ENCODE measurements around the gene ARPC2. TPM values are rescaled to one million over a fixed set of nuclear protein-coding genes. Genes with fewer than 3 reads are reported as not detected.

ARPC2 gene
- total and polyA plus RNA-seq, 10 of the 15 experiments (the other 5 are each of a cell fraction or from before 2014, with no cell fraction given) = 440 to 980 (median 709) TPM

GRCh38 chr2:218244665-218245064, 27.7 kb downstream of the ARPC2 start:
- no peak for FAIRE-seq
- no peak overlapping the region for H3K4me3 ChIP-seq
- TF ChIP-seq ZBED1 (IDR thresholded peaks at IDR 0.05; ENCODE audit: borderline replicate concordance) = no peak
- TF ChIP-seq EGR1 (IDR thresholded peaks at IDR 0.05; ENCODE audit: borderline replicate concordance in 1 of 2, low read depth in 2 of 2, low read length in 2 of 2) = no peak
- TF ChIP-seq IRF3 (IDR thresholded peaks at IDR 0.05) = no peak
- no peak for TF ChIP-seq ZNF384 (IDR thresholded peaks at IDR 0.05; ENCODE audit: borderline replicate concordance, low read depth, low read length)
- TF ChIP-seq POLR2A (IDR thresholded peaks at IDR 0.05; ENCODE audit: low read depth, low read length) = peak; percentile 38
- TF ChIP-seq SREBF2 (IDR thresholded peaks at IDR 0.05; ENCODE audit: low read length) = no peak
- in situ Hi-C loops (cut with MboI) (no loop called here), intact Hi-C loops (cut with micrococcal nuclease; ENCODE audit: unreplicated experiment) (loop anchor here (5.0 kb wide), 1 partner anchor 57 kb away; no protein-coding TSS in a partner anchor)
- peaks cover 38 to 67% of the 10 kb centered on the region in 2 experiments for H3K36me3 ChIP-seq (ENCODE audit: control insufficient read depth in 2 of 2, insufficient read depth in 2 of 2, low read length in 1 of 2)
- RAD21 ChIA-PET (ENCODE audit: unreplicated experiment) = interaction anchor here (0.5 kb wide), 1 partner anchor 1003 kb away, joined by 3 read pairs; no protein-coding TSS in a partner anchor
- no peaks in the 10 kb centered on the region; the same call in 1 of the 2 replicates for H4K20me1 ChIP-seq (ENCODE audit: control insufficient read depth, insufficient read depth)
- SMC1A ChIA-PET (ENCODE audit: uncharacterized antibody, unreplicated experiment) = interaction anchor here (1.5 kb wide), 1 partner anchor 10 kb away, joined by 4 read pairs; no protein-coding TSS in a partner anchor
- ATAC-seq = no peak
- H3K79me2 ChIP-seq (ENCODE audit: control insufficient read depth, insufficient read depth, low read length) = no peaks in the 10 kb centered on the region
- no peaks in the 10 kb centered on the region for H3K27me3 ChIP-seq (replicated peaks in 1 of 2; ENCODE audit: control insufficient read depth in 2 of 2, insufficient read depth in 2 of 2, low read length in 1 of 2)
- CTCF ChIA-PET = interaction anchor here (2.1 kb wide), 1 partner anchor 13 kb away, joined by 10 read pairs; no protein-coding TSS in a partner anchor
- BruUV-seq (replicated peaks) = no TSS peak
- H3K9ac ChIP-seq (ENCODE audit: control insufficient read depth, insufficient read depth, low read length) = no peak overlapping the region
- no peaks in the 10 kb centered on the region for H3K4me1 ChIP-seq (ENCODE audit: control insufficient read depth, insufficient read depth, low read length)
- H3K27ac ChIP-seq (ENCODE audit: control insufficient read depth, insufficient read depth) = no peak overlapping the region
- POLR2A ChIA-PET = interaction anchor here (1.4 to 1.7 kb wide), 2 partner anchors 8 to 28 kb away, joined by 3 to 4 read pairs; partner anchors contain the start of gene ARPC2
- no peak overlapping the region for H2AFZ ChIP-seq (ENCODE audit: control insufficient read depth, low read depth, low read length)
- 94% methylated on average over 2 of the region's 2 CpGs for WGBS (ENCODE audit: insufficient coverage, insufficient replicate concordance, low lambda C conversion rate, missing lambda C conversion rate)
- H3K9me3 ChIP-seq (replicated peaks; ENCODE audit: control insufficient read depth, insufficient read depth, low read length) = no peaks in the 10 kb centered on the region
- no peak overlapping the region for H3K4me2 ChIP-seq (ENCODE audit: control insufficient read depth, insufficient read depth)
- no peak for DNase-seq (ENCODE audit: low read depth, low spot score)

- Histone ChIP-seq H3K9ac (ENCODE audit: control insufficient read depth, insufficient read depth, low read length) (no peak overlapping the region), H3K4me2 (ENCODE audit: control insufficient read depth, insufficient read depth) (no peak overlapping the region), H2AFZ (ENCODE audit: control insufficient read depth, low read depth, low read length) (no peak overlapping the region), H3K27me3 (replicated peaks in 1 of 2; ENCODE audit: control insufficient read depth in 2 of 2, insufficient read depth in 2 of 2, low read length in 1 of 2) (no peaks in the 10 kb centered on the region), H3K4me3 (no peak overlapping the region), H3K36me3 (ENCODE audit: control insufficient read depth in 2 of 2, insufficient read depth in 2 of 2, low read length in 1 of 2) (peaks cover 42 to 70% of the 10 kb centered on the region in 2 experiments), H3K9me3 (replicated peaks; ENCODE audit: control insufficient read depth, insufficient read depth, low read length) (no peaks in the 10 kb centered on the region), H3K79me2 (ENCODE audit: control insufficient read depth, insufficient read depth, low read length) (no peaks in the 10 kb centered on the region), H3K4me1 (ENCODE audit: control insufficient read depth, insufficient read depth, low read length) (no peaks in the 10 kb centered on the region), H3K27ac (ENCODE audit: control insufficient read depth, insufficient read depth) (no peak overlapping the region), H4K20me1 (ENCODE audit: control insufficient read depth, insufficient read depth) (no peaks in the 10 kb centered on the region; the same call in 1 of the 2 replicates)
- intact Hi-C loops (cut with micrococcal nuclease; ENCODE audit: unreplicated experiment) (no loop called here), in situ Hi-C loops (cut with MboI) (no loop called here)
- no TSS peak for BruUV-seq (replicated peaks)
- ChIA-PET RAD21 (ENCODE audit: unreplicated experiment) (no interaction called here), POLR2A (interaction anchor here (0.6 to 1.7 kb wide), 3 partner anchors 8 to 29 kb away, joined by 3 to 4 read pairs (median 3); partner anchors contain the start of gene ARPC2), CTCF (interaction anchor here (2.1 kb wide), 1 partner anchor 12 kb away, joined by 10 read pairs; no protein-coding TSS in a partner anchor), SMC1A (ENCODE audit: uncharacterized antibody, unreplicated experiment) (interaction anchor here (1.5 kb wide), 1 partner anchor 9 kb away, joined by 4 read pairs; no protein-coding TSS in a partner anchor)
- TF ChIP-seq POLR2A (IDR thresholded peaks at IDR 0.05; ENCODE audit: low read depth, low read length) = 0 out of 2 replicates have a peak, but pooled peaks have one; percentile 34
- TF ChIP-seq IRF4 (IDR thresholded peaks at IDR 0.05; ENCODE audit: low read depth, low read length) = no peak
- no peak for TF ChIP-seq IRF3 (IDR thresholded peaks at IDR 0.05)
- TF ChIP-seq ELK1 (IDR thresholded peaks at IDR 0.05; ENCODE audit: low read depth, low read length) = no peak
- TF ChIP-seq IKZF1 (conservative IDR thresholded peaks at IDR 0.05) = no peak
- 52% methylated on average over 5 of the region's 5 CpGs for WGBS (ENCODE audit: insufficient coverage, insufficient replicate concordance, low lambda C conversion rate, missing lambda C conversion rate)
- FAIRE-seq = no peak
- ATAC-seq = no peak
- DNase-seq (ENCODE audit: low read depth, low spot score) = no peak
These were observed 28.2 kb downstream of the ARPC2 start for GRCh38 chr2:218245214-218245613.

Measured in GM12878 (cell line).